Stimulated activated naive CD4-positive, alpha-beta T cell treated with Interleukin-2 at 50 U/mL for 16 hours (primary cell): Measurements from ENCODE around the gene TLR5.

Experiments
- DNase-seq: peaks from one replicate; lab custom pipeline; 2025; lab: John Stamatoyannopoulos, UW

The TLR5 gene

DNA sequence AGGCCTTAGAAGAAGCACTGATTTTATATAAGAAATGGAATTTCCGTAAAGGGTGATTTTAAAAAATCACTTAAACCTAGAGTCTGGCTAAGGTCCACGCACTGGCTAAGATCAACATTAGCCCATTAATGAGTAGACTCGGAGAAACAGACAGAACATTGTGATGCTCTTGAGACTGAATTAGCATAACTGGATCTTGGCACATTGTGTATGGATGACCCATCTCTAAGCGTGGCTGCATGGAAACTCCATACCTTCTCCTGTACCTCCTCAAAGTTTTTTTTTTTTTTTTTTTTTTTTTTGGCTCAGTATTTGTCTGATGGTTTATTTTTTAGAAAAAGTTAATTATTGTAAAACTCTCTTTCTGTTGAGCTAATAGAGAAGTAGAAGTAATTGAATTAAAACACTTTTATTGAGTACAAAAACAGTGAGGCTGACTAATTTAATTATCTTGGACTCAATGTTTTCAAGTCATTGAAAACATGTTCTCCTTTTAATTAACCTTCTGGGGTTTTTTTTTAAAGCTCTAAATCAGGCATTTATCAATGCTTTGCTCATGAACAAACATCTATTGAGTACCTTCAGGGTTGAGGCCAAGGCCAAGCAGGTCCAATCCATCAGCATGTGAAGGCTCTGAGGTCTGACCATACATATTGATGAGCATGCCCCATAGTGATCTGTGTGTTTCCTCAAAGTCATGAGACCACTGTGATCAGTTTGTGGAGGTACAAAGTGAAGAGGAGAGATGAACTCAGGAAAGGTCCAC is 74.0 kb downstream of the TLR5 start:
- no peak for DNase-seq

GRCh38 chr1:223067914-223068313 is 75.1 kb downstream of the TLR5 start:
- no peak for DNase-seq

DNA sequence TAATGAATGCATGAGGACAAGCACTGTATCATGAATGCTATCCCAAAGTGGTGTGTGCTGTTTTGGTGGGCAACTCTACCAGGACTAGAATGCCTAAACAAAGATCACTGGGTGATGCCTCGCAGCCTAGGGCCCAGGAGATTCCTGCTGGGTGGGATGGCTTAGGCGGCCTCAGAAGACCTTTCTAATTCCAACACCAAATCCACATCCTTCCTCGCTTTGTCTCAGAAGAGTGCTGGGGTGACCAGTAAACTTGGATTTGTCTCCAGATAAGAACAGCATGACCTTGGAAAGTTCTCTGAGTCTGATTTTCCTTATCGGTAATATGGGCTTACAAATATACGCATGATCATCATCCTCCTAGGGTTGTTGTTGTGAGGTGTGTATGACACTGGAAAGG is 76.6 kb downstream of the TLR5 start:
- no peak for DNase-seq

GRCh38 chr1:223062177-223062576 is 80.9 kb downstream of the TLR5 start:
- DNase-seq, result no peak

DNA sequence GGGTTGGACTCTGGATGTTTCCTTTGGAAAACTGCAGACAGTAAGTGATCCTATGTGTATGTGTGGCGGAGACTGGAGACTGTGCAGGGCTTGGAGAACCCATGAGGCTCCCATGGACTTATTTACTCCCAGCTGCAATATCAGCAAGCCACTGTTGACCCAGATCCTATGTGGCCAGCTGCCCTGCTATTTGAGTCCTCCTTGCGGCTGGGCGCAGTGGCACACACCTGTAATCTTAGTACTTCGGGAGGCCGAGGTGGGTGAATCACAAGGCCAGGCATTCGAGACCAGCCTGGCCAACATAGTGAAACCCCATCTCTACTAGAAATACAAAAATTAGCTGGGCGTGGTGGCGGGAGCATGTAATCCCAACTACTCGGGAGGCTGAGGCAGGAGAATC is 83.5 kb downstream of the TLR5 start:
- DNase-seq, result no peak
